ENCODE measurements around the gene RBFOX1. TPM values are rescaled to one million over a fixed set of nuclear protein-coding genes. Genes with fewer than 3 reads are reported as not detected.

RBFOX1 gene
- polyA plus RNA-seq, 1 of the 3 experiments (the other 2 are of a cell fraction) = not detected

DNA sequence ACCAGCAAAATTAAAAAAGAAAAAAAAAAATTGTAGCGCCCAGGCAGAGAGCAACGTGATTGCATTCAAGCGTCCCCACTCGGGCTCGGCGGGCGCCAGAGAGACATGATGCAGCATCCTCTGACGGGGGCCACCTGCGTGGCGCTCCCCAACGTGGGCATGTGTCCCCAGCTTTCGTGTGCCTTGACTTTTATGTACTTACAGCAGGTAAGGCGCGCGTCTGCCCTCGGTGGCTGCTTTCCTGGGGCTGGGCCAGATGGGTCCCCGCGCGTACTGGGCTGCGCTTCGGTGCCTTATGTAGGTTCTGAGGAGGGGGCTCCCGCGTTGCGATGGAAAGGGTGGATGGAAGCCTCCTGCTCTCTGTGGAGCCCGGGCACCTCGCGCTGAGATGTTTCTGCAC, 28.4 kb upstream of the RBFOX1 start:
- TF ChIP-seq YY1 (IDR thresholded peaks at IDR 0.05; ENCODE audit: low read depth) = no peak
- no peak for TF ChIP-seq ELF1 (IDR thresholded peaks at IDR 0.05)
- no peak for TF ChIP-seq RAD21 (IDR thresholded peaks at IDR 0.05; ENCODE audit: low read length)
- no peak for TF ChIP-seq GABPA (IDR thresholded peaks at IDR 0.05; ENCODE audit: low read depth)
- no peak for TF ChIP-seq MEF2A (IDR thresholded peaks at IDR 0.05; ENCODE audit: borderline replicate concordance, low read depth)
- TF ChIP-seq SMC3 (IDR thresholded peaks at IDR 0.05; ENCODE audit: low read depth, low read length) = no peak
- no peak for TF ChIP-seq TCF12 (IDR thresholded peaks at IDR 0.05)
- TF ChIP-seq EP300 (IDR thresholded peaks at IDR 0.05; ENCODE audit: borderline replicate concordance in 1 of 2, low read depth in 1 of 2, low read length in 1 of 2) = no peak
- TF ChIP-seq CTCF (IDR thresholded peaks at IDR 0.05) = no peak
- TF ChIP-seq TEAD4 (IDR thresholded peaks at IDR 0.05; ENCODE audit: borderline replicate concordance, insufficient read depth) = no peak
- Histone ChIP-seq H3K9me3 (no peaks in the 10 kb centered on the region), H3F3A (replicated peaks; ENCODE audit: insufficient read depth) (no peaks in the 10 kb centered on the region), H3K9me2 (no peaks in the 10 kb centered on the region), H3K36me3 (replicated peaks in 1 of 2; ENCODE audit: control insufficient read depth in 1 of 2, insufficient read depth in 2 of 2, low read length in 1 of 2) (no peaks in the 10 kb centered on the region), H4K20me1 (ENCODE audit: insufficient read depth) (no peaks in the 10 kb centered on the region), H2AFZ (ENCODE audit: low read depth) (no peak overlapping the region), H3K4me3 (ENCODE audit: low read depth in 2 of 2, low read length in 1 of 2) (peak overlapping the region in 1 of 2 experiments; percentile 29; a peak in 1 of 4 replicates), H3K79me2 (ENCODE audit: insufficient read depth) (no peaks in the 10 kb centered on the region), H3K4me2 (no peak overlapping the region), H3K4me1 (ENCODE audit: control insufficient read depth in 1 of 2, insufficient read depth in 2 of 2, low read depth in 1 of 2, low read length in 1 of 2) (peaks cover 0 to 7% of the 10 kb centered on the region in 2 experiments; a peak in 1 of 4 replicates), H3K9ac (no peak overlapping the region), H3K27ac (ENCODE audit: low read depth in 2 of 2, low read length in 1 of 2) (no peak overlapping the region), H3K27me3 (ENCODE audit: insufficient read depth) (no peaks in the 10 kb centered on the region)
- ChIA-PET POLR2A (no interaction called here), CTCF (no interaction called here)
- WGBS (ENCODE audit: low lambda C conversion rate) = 11% methylated on average over 20 of the region's 27 CpGs
- DNase-seq = peak; percentile 21

DNA sequence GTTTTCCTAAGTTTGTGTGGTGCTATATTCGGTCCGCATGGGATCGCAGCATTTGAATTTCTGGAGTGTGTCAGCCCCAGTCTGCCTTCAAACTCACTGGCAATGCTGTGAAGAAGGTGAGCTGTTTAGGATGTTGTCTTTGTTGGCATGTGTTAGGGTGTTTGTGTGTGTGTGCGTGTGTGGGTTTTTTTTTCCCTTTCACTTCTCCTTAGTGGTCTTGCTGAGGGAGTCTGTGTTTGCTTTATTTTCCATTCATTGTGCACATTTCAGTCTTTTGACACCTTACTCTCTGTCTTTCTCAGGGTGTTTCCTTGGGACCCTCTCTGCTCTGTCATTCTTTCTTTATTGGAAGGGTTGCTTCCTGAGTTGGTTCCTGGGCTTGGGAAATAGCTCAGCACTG, 27.7 kb upstream of the RBFOX1 start:
- CTCF ChIA-PET = no interaction called here
- no peak overlapping the region for H3K9ac ChIP-seq
- no peak overlapping the region for H2AFZ ChIP-seq (ENCODE audit: low read depth)
- no peak overlapping the region for H3K4me3 ChIP-seq (ENCODE audit: low read depth in 2 of 2, low read length in 1 of 2)
- no peak for DNase-seq
- no peak overlapping the region for H3K27ac ChIP-seq (ENCODE audit: low read depth in 2 of 2, low read length in 1 of 2)
- no peaks in the 10 kb centered on the region for H3K36me3 ChIP-seq (replicated peaks in 1 of 2; ENCODE audit: control insufficient read depth in 1 of 2, insufficient read depth in 2 of 2, low read length in 1 of 2)
- H3K9me2 ChIP-seq = no peaks in the 10 kb centered on the region
- POLR2A ChIA-PET = no interaction called here
- 9% methylated on average over 1 of the region's 4 CpGs for WGBS (ENCODE audit: low lambda C conversion rate)
- H3K9me3 ChIP-seq = no peaks in the 10 kb centered on the region
- peaks cover 0 to 7% of the 10 kb centered on the region in 2 experiments; a peak in 1 of 4 replicates for H3K4me1 ChIP-seq (ENCODE audit: control insufficient read depth in 1 of 2, insufficient read depth in 2 of 2, low read depth in 1 of 2, low read length in 1 of 2)
- H3K4me2 ChIP-seq = no peak overlapping the region
- H4K20me1 ChIP-seq (ENCODE audit: insufficient read depth) = no peaks in the 10 kb centered on the region
- H3K79me2 ChIP-seq (ENCODE audit: insufficient read depth) = no peaks in the 10 kb centered on the region
- no peaks in the 10 kb centered on the region for H3F3A ChIP-seq (replicated peaks; ENCODE audit: insufficient read depth)
- H3K27me3 ChIP-seq (ENCODE audit: insufficient read depth) = no peaks in the 10 kb centered on the region
- TF ChIP-seq USF2 (IDR thresholded peaks at IDR 0.05; ENCODE audit: borderline replicate concordance, low read depth, low read length) (no peak), MAX (IDR thresholded peaks at IDR 0.05; ENCODE audit: low read depth) (no peak), USF1 (IDR thresholded peaks at IDR 0.05; ENCODE audit: borderline replicate concordance, low read depth) (no peak), MEF2A (IDR thresholded peaks at IDR 0.05; ENCODE audit: borderline replicate concordance, low read depth) (no peak), FOXM1 (IDR thresholded peaks at IDR 0.05; ENCODE audit: low read depth) (no peak), NRF1 (IDR thresholded peaks at IDR 0.05; ENCODE audit: low read depth, low read length) (no peak), RAD21 (IDR thresholded peaks at IDR 0.05; ENCODE audit: low read length) (no peak), MXI1 (IDR thresholded peaks at IDR 0.05; ENCODE audit: low read depth, low read length) (no peak), RXRA (IDR thresholded peaks at IDR 0.05; ENCODE audit: borderline replicate concordance, low read depth) (no peak), SIN3A (IDR thresholded peaks at IDR 0.05; ENCODE audit: borderline replicate concordance, low read depth, low read length) (no peak), RCOR1 (IDR thresholded peaks at IDR 0.05; ENCODE audit: low read length) (no peak), GABPA (IDR thresholded peaks at IDR 0.05; ENCODE audit: low read depth) (no peak), EP300 (IDR thresholded peaks at IDR 0.05; ENCODE audit: borderline replicate concordance in 1 of 2, low read depth in 1 of 2, low read length in 1 of 2) (no peak), ZBTB33 (IDR thresholded peaks at IDR 0.05; ENCODE audit: borderline replicate concordance, low read depth) (no peak), CTCF (IDR thresholded peaks at IDR 0.05) (no peak), NFIC (IDR thresholded peaks at IDR 0.05; ENCODE audit: borderline replicate concordance) (no peak)

Measured in SK-N-SH (cell line).